ENCODE measurements around the gene CASP14. TPM values are rescaled to one million over a fixed set of nuclear protein-coding genes. Genes with fewer than 3 reads are reported as not detected.
"Not testable (repeated sequence)": the region's sequence is repeated elsewhere in the genome, so short reads cannot be mapped to it uniquely, and the experiment has no call there.

The CASP14 gene
- total RNA-seq, 1 experiment from 2014 or later = 1.9 TPM

DNA sequence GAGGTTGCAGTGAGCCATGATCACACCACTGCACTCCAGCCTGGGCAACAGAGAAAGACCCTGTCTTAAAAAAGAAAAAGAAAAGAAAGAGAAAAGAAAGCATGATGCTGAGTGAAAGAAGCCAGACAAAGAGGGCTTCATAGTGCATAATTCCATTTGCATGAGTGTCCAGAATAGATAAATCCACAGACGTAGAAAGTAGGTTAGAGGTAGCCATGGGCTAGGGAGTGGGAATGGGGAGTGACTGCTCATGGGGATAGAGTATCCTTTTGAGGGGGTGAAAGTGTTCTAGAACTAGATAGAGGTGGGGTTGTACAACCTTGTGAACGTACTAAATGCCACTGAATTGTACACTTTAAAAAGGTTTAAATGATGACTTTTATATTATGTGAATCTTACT lies 25.1 kb downstream of the CASP14 start:
- Histone ChIP-seq H3K27ac (peak overlapping the region; percentile 96), H3F3A (ENCODE audit: insufficient read depth, low read depth) (peaks cover 72% of the 10 kb centered on the region), H4K20me1 (ENCODE audit: insufficient read depth) (no peaks in the 10 kb centered on the region), H3K9me2 (ENCODE audit: insufficient read depth) (no peaks in the 10 kb centered on the region), H3K4me1 (replicated peaks; ENCODE audit: insufficient read depth) (peaks cover 73% of the 10 kb centered on the region), H3K27me3 (ENCODE audit: insufficient read depth, low read depth) (no peaks in the 10 kb centered on the region), H3K36me3 (ENCODE audit: low read depth) (no peaks in the 10 kb centered on the region), H3K4me3 (peak overlapping the region; percentile 47; the same call in 1 of the 2 replicates), H2AFZ (peak overlapping the region; percentile 21; the same call in 1 of the 2 replicates), H3K9me3 (ENCODE audit: insufficient read depth, low read depth) (no peaks in the 10 kb centered on the region; the same call in 1 of the 2 replicates), H3K4me2 (peak overlapping the region; percentile 76), H3K79me2 (ENCODE audit: low read depth) (no peaks in the 10 kb centered on the region)
- intact Hi-C loops (cut with micrococcal nuclease; ENCODE audit: unreplicated experiment) = no loop called here
- BruUV-seq (replicated peaks) = no TSS peak
- CTCF ChIA-PET = no interaction called here
- peak in 1 of 2 experiments; percentile 78 for DNase-seq
- TF ChIP-seq, protein P1, sequence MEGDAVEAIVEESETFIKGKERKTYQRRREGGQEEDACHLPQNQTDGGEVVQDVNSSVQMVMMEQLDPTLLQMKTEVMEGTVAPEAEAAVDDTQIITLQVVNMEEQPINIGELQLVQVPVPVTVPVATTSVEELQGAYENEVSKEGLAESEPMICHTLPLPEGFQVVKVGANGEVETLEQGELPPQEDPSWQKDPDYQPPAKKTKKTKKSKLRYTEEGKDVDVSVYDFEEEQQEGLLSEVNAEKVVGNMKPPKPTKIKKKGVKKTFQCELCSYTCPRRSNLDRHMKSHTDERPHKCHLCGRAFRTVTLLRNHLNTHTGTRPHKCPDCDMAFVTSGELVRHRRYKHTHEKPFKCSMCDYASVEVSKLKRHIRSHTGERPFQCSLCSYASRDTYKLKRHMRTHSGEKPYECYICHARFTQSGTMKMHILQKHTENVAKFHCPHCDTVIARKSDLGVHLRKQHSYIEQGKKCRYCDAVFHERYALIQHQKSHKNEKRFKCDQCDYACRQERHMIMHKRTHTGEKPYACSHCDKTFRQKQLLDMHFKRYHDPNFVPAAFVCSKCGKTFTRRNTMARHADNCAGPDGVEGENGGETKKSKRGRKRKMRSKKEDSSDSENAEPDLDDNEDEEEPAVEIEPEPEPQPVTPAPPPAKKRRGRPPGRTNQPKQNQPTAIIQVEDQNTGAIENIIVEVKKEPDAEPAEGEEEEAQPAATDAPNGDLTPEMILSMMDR (conservative IDR thresholded peaks at IDR 0.05) = no peak
- TF ChIP-seq EZH2 (IDR thresholded peaks at IDR 0.05; ENCODE audit: low read depth) = no peak
- POLR2A ChIA-PET (ENCODE audit: unreplicated experiment) = no interaction called here

DNA sequence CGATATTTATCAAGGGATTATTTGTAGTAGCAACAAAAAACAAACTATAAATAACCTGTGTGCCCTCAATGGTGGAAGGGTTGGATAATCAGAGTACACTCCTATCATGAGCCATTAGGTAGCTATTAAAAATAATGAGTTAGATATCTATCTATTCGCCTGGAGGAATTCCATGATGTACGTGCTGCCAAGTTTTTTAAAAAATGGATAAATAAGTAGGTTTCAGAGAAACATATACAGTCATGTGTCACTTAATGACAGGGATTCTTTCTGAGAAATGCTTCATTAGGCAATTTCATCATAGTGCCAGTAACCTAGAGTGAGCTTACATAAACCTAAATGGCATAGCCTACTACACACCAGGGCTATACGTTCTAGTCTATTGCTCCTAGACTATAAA lies 26.5 kb downstream of the CASP14 start:
- H3F3A ChIP-seq (ENCODE audit: insufficient read depth, low read depth) = peaks cover 58% of the 10 kb centered on the region
- peaks cover 59% of the 10 kb centered on the region for H3K4me1 ChIP-seq (replicated peaks; ENCODE audit: insufficient read depth)
- H3K79me2 ChIP-seq (ENCODE audit: low read depth) = no peaks in the 10 kb centered on the region
- BruUV-seq (replicated peaks) = no TSS peak
- ChIA-PET CTCF (no interaction called here), POLR2A (ENCODE audit: unreplicated experiment) (no interaction called here)
- intact Hi-C loops (cut with micrococcal nuclease; ENCODE audit: unreplicated experiment) = no loop called here
- H3K9me3 ChIP-seq (ENCODE audit: insufficient read depth, low read depth) = no peaks in the 10 kb centered on the region; the same call in 1 of the 2 replicates
- H3K9me2 ChIP-seq (ENCODE audit: insufficient read depth) = no peaks in the 10 kb centered on the region
- TF ChIP-seq, protein P1 (conservative IDR thresholded peaks at IDR 0.05) = no peak
- TF ChIP-seq EZH2 (IDR thresholded peaks at IDR 0.05; ENCODE audit: low read depth) = no peak
- peak overlapping the region; percentile 22; the same call in 1 of the 2 replicates for H3K4me2 ChIP-seq
- H4K20me1 ChIP-seq (ENCODE audit: insufficient read depth) = no peaks in the 10 kb centered on the region
- no peak overlapping the region for H2AFZ ChIP-seq
- peak overlapping the region; percentile 96 for H3K27ac ChIP-seq
- DNase-seq = peak in 1 of 2 experiments; percentile 95
- no peaks in the 10 kb centered on the region for H3K27me3 ChIP-seq (ENCODE audit: insufficient read depth, low read depth)
- no peaks in the 10 kb centered on the region for H3K36me3 ChIP-seq (ENCODE audit: low read depth)
- H3K4me3 ChIP-seq = no peak overlapping the region

DNA sequence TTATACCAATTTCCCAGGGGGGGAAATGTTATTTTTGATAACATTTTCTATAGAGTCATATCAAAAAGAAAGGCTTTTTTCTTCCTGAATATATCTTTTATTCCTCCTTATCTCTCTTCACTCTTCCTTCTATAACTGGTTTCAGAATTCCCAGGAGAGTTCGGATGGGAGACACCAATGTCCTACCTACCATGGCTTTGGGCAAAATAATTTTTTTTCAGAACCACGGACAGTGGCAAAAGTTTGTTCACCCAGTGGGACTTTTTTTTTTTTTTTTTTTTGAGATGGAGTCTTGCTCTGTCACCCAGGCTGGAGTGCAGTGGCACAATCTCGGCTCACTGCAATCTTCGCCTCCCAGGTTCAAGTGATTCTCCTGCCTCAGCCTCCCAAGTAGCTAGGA lies 30.7 kb downstream of the CASP14 start:
- not testable (repeated sequence) for BruUV-seq (replicated peaks); H3K9me3 ChIP-seq (ENCODE audit: insufficient read depth, low read depth)

DNA sequence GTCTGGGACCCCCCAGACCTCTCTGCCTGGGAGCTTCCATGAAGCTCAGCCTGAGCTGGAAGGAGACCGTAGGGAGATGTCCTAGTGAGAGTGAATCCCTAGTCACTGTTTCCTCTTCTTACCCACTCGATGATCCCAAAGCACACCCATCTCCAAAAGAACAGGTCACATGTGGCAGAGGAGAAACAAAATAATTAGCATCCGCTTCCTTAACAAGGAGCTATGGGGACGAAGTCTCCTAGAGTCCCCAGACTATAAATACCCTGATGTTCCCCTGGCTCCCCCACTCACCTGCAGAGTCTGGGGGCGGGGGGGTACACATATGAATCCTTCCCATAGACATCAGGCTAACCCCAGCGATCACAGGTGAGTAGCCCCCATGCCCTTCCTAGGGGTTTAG lies 32.6 kb downstream of the CASP14 start, which contains the start of gene OR1I1:
Gene OR1I1 (plus strand): TSS at position 301 of the 400 bp plus-strand sequence. CDS start 4,855 bp downstream, outside the sequence.
- ChIA-PET CTCF (no interaction called here), POLR2A (ENCODE audit: unreplicated experiment) (no interaction called here)
- no peaks in the 10 kb centered on the region for H3K79me2 ChIP-seq (ENCODE audit: low read depth)
- no peak within 1 kb of the TSS for H3K4me2 ChIP-seq
- H3K4me3 ChIP-seq = no peak within 1 kb of the TSS
- no peaks in the 10 kb centered on the region for H3K27me3 ChIP-seq (ENCODE audit: insufficient read depth, low read depth)
- DNase-seq = peak in 1 of 2 experiments; percentile 18
- H3K36me3 ChIP-seq (ENCODE audit: low read depth) = no peaks in the 10 kb centered on the region
- no peaks in the 10 kb centered on the region for H3K4me1 ChIP-seq (replicated peaks; ENCODE audit: insufficient read depth)
- no TSS peak for BruUV-seq (replicated peaks)
- no peaks in the 10 kb centered on the region for H3K9me2 ChIP-seq (ENCODE audit: insufficient read depth)
- intact Hi-C loops (cut with micrococcal nuclease; ENCODE audit: unreplicated experiment) = no loop called here
- TF ChIP-seq EZH2 (IDR thresholded peaks at IDR 0.05; ENCODE audit: low read depth) = no peak
- TF ChIP-seq, protein P1 (conservative IDR thresholded peaks at IDR 0.05) = no peak
- H3F3A ChIP-seq (ENCODE audit: insufficient read depth, low read depth) = no peaks in the 10 kb centered on the region
- H3K9me3 ChIP-seq (ENCODE audit: insufficient read depth, low read depth) = no peaks in the 10 kb centered on the region
- no peaks in the 10 kb centered on the region for H4K20me1 ChIP-seq (ENCODE audit: insufficient read depth)
- no peak within 1 kb of the TSS for H3K27ac ChIP-seq
- no peak within 1 kb of the TSS for H2AFZ ChIP-seq

More for the DNA sequence above, 30.7 kb downstream of the CASP14 start:
- H4K20me1 ChIP-seq (ENCODE audit: insufficient read depth); H3K27me3 ChIP-seq (ENCODE audit: insufficient read depth, low read depth); H3K4me3 ChIP-seq; H2AFZ ChIP-seq; intact Hi-C loops (cut with micrococcal nuclease; ENCODE audit: unreplicated experiment); H3K36me3 ChIP-seq (ENCODE audit: low read depth); H3K4me2 ChIP-seq; POLR2A ChIA-PET (ENCODE audit: unreplicated experiment); H3K27ac ChIP-seq; H3K79me2 ChIP-seq (ENCODE audit: low read depth); H3K9me2 ChIP-seq (ENCODE audit: insufficient read depth): not testable (repeated sequence)
- Histone ChIP-seq H3F3A (ENCODE audit: insufficient read depth, low read depth) (peaks cover 16% of the 10 kb centered on the region), H3K4me1 (replicated peaks; ENCODE audit: insufficient read depth) (peaks cover 19% of the 10 kb centered on the region)
- peak in 1 of 2 experiments; percentile 33 for DNase-seq
- CTCF ChIA-PET = interaction anchor here (0.7 kb wide), 1 partner anchor 56 kb away, joined by 14 read pairs; no protein-coding TSS in a partner anchor
